WI38 (cell line): ENCODE measurements around the gene COL4A1.

Experiments
- H3K4me3 ChIP-seq: 2 replicates; pipeline ENCODE4 v1.5.1; 2011; ENCODE audit warnings: low read depth, mild to moderate bottlenecking, control low read depth, low read length
- TF ChIP-seq, protein P1 (sequence below): IDR thresholded peaks from 2 replicates; pipeline ENCODE4 v1.5.1; 2012; ENCODE audit warnings: low read depth, mild to moderate bottlenecking, control low read depth, low read length

COL4A1 gene

DNA sequence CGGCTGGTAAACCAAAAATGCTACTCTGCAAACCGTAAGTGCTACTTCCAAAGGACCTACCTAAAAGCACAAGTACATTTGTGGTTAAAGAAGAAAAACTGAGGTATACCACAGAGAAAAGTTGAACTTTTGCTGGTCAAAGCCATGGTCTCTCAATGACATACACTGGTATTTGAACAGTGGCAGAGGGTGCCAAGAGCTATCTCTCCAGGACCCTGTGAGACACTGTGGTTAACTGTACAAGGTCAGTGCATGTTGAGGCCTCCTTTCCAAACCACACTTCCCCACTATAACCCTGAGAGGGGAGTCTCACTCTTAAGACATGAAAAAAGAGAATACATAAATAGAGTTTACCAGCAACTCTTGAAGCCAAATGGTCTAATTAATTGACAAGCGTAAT, 49.5 kb downstream of the COL4A1 start:
- TF ChIP-seq, protein P1, sequence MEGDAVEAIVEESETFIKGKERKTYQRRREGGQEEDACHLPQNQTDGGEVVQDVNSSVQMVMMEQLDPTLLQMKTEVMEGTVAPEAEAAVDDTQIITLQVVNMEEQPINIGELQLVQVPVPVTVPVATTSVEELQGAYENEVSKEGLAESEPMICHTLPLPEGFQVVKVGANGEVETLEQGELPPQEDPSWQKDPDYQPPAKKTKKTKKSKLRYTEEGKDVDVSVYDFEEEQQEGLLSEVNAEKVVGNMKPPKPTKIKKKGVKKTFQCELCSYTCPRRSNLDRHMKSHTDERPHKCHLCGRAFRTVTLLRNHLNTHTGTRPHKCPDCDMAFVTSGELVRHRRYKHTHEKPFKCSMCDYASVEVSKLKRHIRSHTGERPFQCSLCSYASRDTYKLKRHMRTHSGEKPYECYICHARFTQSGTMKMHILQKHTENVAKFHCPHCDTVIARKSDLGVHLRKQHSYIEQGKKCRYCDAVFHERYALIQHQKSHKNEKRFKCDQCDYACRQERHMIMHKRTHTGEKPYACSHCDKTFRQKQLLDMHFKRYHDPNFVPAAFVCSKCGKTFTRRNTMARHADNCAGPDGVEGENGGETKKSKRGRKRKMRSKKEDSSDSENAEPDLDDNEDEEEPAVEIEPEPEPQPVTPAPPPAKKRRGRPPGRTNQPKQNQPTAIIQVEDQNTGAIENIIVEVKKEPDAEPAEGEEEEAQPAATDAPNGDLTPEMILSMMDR: no peak
- H3K4me3 ChIP-seq: no peak overlapping the region

DNA sequence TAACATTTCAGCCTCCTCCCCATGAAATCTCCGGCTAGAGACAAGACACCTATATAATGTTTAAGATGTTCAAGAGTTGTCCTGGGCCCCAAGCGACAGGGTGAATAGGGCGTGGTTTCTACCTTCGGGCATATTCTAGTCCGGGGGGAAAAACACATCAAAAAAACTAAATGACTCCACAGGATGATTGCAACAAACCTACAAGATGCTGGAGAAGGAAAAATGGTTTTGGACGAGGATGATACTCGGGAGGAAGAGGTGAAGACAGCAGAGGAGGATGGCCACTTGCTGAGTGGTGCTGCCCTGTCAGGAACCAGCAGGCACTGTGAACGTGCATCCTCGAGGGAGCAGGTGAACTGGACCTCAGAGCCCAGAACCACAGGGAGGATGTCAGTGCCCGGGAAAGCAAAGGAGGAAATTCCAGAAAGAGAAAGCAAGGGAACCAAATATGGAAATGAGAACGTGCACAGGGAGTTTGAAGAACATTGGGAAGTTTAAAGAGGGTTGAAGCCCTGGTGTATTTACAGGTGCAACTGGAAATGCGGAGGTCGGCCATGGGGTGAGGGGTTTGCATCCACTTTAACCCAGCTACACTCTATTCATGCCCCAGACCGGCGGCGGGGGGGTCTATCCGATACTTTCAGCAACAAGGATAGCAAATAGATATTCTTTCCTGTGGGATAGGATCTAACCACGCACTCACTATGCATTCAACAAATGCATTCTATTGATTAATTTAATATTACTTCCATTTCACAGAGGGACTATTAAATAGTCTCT, 50.6 kb downstream of the COL4A1 start:
- H3K4me3 ChIP-seq: no peak overlapping the region
- TF ChIP-seq, protein P1: no peak

DNA sequence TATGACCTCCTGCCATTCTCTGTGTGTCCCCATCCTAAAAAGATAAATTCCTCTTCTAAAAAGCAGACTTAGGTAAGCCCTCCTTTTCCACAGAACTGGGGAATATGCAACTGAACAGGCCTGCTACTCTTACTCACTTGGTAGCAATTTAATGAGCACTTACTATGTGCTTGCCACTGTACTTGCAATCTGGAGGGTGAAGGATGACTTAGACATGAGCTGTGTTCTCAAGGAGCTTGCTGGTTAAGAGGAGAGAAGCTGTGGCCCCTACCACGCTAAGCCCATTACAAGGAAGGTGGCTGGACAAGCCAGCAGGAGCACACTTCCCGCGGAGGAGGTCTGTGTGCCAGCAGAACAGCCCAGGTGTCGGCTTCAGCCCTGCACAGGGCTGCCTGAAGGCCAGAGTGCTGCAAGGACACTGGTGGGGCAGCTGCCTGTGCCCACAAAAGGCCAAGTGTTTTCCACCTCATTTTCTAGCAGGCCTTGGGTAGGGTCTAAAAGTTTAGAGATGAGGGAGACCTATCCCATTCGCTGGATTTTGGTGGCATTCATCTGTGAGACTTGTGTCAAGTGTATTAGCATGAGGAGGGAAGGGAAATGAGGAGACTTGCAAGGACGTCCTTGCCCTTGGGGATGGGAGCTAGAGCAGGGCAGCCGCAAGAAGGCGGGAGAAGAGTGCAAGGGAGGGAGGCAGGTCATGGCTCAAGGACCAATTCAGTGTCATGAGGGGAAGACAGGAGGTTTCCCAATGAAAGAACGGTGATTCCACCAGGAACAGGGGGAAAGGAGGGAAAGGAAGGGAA, 52.0 kb downstream of the COL4A1 start:
- TF ChIP-seq, protein P1: no peak
- H3K4me3 ChIP-seq: no peak overlapping the region

DNA sequence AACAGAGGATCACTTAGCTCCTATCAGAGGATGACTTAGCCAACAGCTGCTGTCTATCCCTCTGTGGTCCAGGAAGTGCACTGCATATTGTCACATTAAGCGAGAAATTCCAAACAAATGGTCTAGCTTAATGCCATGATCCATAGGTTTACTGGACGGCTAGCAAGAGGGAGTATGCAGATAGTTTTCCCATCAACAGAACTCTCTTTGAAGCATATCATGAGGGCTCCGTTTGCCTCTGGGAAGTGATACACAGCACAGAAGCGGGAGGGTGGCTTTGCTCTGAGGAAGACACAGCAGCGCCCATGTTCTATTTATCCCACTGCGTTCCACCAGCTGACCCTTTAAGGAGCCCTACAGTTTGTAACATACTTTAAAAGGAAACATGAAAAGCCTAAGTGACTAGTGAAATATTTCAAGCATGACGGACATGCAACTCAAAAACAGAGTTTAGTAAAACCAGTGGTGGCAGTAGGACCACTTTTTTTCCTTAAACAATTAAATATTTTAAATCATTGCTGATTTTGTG, 52.7 kb downstream of the COL4A1 start:
- TF ChIP-seq, protein P1: no peak
- H3K4me3 ChIP-seq: no peak overlapping the region

DNA sequence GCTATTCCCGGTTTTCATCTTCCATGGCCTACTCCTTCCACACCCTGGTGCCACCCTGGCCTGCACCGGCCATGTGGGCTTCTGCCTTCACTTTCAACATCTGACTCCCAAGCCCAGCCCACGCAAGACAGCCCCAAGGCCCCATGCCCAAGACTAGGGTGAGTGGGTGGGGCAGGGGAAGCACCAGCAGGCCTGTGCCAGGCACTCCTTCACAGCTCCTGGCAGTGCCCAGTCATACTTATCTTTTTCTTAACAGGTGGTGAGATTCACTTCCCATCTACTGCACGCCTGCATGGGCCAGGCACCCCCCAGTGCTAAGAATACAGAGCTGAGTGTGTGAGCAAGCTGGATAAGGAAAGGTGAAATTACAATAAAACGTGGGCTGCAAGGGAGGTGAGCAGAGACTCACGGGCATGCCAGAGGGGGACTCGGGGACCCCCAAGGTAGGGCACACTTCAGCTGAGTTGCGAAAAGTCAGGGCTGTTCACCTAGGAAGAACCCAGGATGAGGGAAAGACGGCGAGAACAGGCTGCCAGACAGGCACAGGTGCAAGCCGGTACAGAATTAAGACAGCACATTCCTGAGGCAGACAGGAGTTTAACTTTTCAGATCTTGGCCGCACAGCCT, 55.7 kb downstream of the COL4A1 start:
- TF ChIP-seq, protein P1: no peak
- H3K4me3 ChIP-seq: no peak overlapping the region

DNA sequence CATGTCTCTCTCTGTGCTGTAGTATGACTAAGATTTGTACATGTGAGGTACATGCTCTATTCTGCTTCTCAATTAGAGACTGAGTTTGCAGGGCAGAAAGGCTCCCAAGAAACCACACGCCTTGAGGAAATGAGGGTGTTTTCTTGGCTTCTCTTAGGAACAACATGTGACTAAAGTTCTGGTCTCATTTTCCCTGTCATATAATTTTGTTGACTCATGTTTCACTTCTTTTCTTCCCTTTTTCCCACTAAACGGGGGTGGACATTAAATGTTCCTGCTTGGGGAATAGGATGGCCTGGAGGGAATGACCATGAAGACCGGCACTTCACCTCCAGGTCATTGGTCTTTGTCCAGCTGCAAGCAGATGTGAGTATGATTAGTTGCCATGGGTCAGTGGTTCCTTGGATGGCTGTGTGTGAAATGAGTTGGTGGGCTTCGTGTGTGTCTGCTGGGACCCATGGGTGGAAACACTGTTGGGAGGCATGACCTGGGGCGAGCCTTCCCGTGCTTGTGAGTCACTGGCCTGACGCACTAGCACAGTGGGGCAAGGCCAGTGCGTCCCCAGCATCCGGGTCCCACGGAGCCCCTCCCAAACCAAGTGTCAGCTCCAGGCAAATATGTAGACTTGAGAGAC, 56.6 kb downstream of the COL4A1 start:
- TF ChIP-seq, protein P1: no peak
- H3K4me3 ChIP-seq: no peak overlapping the region
